WTC11 (cell line): ENCODE results near the gene SPOCK1. TPM values are rescaled to one million over a fixed set of nuclear protein-coding genes. Genes with fewer than 3 reads are reported as not detected.

Experiments used
- ATAC-seq: fragments of 200-7000 bp; cut with Tn5 transposase; 2 replicates; pipeline ENCODE4 v1.10.0; 2021; ENCODE audit warnings: mild to moderate bottlenecking, moderate library complexity
- CTCF ChIA-PET: fragments of 300-600 bp; sonication (Branson Sonifier 250); formaldehyde crosslinking; loops from one replicate; lab custom pipeline; 2021; ENCODE audit warnings: antibody characterized with exemption; lab: Charles Lee
- POLR2A ChIA-PET: fragments of 350-600 bp; sonication (Branson Sonifier 250); formaldehyde crosslinking; loops from one replicate; lab custom pipeline; 2021; ENCODE audit warnings: antibody characterized with exemption; lab: Charles Lee
- DNase-seq: peaks from one replicate; pipeline ENCODE4 v3.0.0; 2021; ENCODE audit warnings: low spot score
- H3K27ac Mint-ChIP-seq: 2 replicates; pipeline ENCODE4 v1.8.0; 2021; ENCODE audit warnings: mixed read lengths
- H3K27me3 Mint-ChIP-seq: 2 replicates; pipeline ENCODE4 v1.8.0; 2021; ENCODE audit warnings: low read depth, mild to moderate bottlenecking, moderate library complexity, mixed read lengths
- H3K36me3 Mint-ChIP-seq: 2 replicates; pipeline ENCODE4 v1.8.0; 2021; ENCODE audit warnings: mixed read lengths
- H3K4me1 Mint-ChIP-seq: 2 replicates; pipeline ENCODE4 v1.8.0; 2022; ENCODE audit warnings: mixed read lengths
- H3K4me3 Mint-ChIP-seq: 2 replicates; pipeline ENCODE4 v1.8.0; 2021; ENCODE audit warnings: mild to moderate bottlenecking, moderate library complexity, mixed read lengths
- H3K9me3 Mint-ChIP-seq: 2 replicates; pipeline ENCODE4 v1.8.0; 2021; ENCODE audit warnings: mixed read lengths
- AFF4 ChIP-seq: sonication (generic); formaldehyde crosslinking; IDR thresholded peaks from 2 replicates; pipeline ENCODE4 v1.8.1; 2023; ENCODE audit warnings: mild to moderate bottlenecking, missing genetic modification reagents, borderline replicate concordance
- ATF1 ChIP-seq: sonication (generic); formaldehyde crosslinking; IDR thresholded peaks from 2 replicates; pipeline ENCODE4 v1.8.1; 2023; ENCODE audit warnings: mild to moderate bottlenecking, moderate library complexity, missing genetic modification reagents
- ATF3 ChIP-seq: sonication (generic); formaldehyde crosslinking; conservative IDR thresholded peaks from 2 replicates; pipeline ENCODE4 v1.8.1; 2022; ENCODE audit warnings: mild to moderate bottlenecking, missing genetic modification reagents
- CTCF ChIP-seq: fragments of 200-600 bp; IDR thresholded peaks from 2 replicates; pipeline ENCODE4 v1.8.0; 2022; ENCODE audit warnings: antibody characterized with exemption
- E2F5 ChIP-seq: sonication (generic); formaldehyde crosslinking; IDR thresholded peaks from 2 replicates; pipeline ENCODE4 v1.8.1; 2022; ENCODE audit warnings: mild to moderate bottlenecking, moderate library complexity, missing genetic modification reagents
- EMX1 ChIP-seq: fragments of 250-450 bp; sonication (Bioruptor Pico); IDR thresholded peaks from 2 replicates; pipeline ENCODE4 v1.8.0; 2021; ENCODE audit warnings: mild to moderate bottlenecking
- IRF1 ChIP-seq: sonication (generic); formaldehyde crosslinking; IDR thresholded peaks from 2 replicates; pipeline ENCODE4 v1.8.0; 2023; ENCODE audit warnings: missing genetic modification reagents
- MAX ChIP-seq: sonication (generic); formaldehyde crosslinking; IDR thresholded peaks from 2 replicates; pipeline ENCODE4 v1.8.0; 2022; ENCODE audit warnings: mild to moderate bottlenecking, missing genetic modification reagents
- NFATC4 ChIP-seq: fragments of 250-450 bp; sonication (Bioruptor Pico); IDR thresholded peaks from 2 replicates; pipeline ENCODE4 v1.9.0; 2021; ENCODE audit warnings: mild to moderate bottlenecking
- NFYB ChIP-seq: sonication (generic); formaldehyde crosslinking; conservative IDR thresholded peaks from 2 replicates; pipeline ENCODE4 v1.8.0; 2022; ENCODE audit warnings: low read depth, missing genetic modification reagents
- NR1H2 ChIP-seq: sonication (generic); formaldehyde crosslinking; IDR thresholded peaks from 2 replicates; pipeline ENCODE4 v1.9.0; 2021; ENCODE audit warnings: mild to moderate bottlenecking, moderate library complexity, missing genetic modification reagents
- NR2C2 ChIP-seq: sonication (generic); formaldehyde crosslinking; IDR thresholded peaks from 2 replicates; pipeline ENCODE4 v1.8.0; 2022; ENCODE audit warnings: mild to moderate bottlenecking, missing genetic modification reagents
- PREB ChIP-seq: sonication (generic); formaldehyde crosslinking; IDR thresholded peaks from 2 replicates; pipeline ENCODE4 v1.8.1; 2022; ENCODE audit warnings: mild to moderate bottlenecking, missing genetic modification reagents, moderate library complexity, borderline replicate concordance
- SMAD3 ChIP-seq: sonication (generic); formaldehyde crosslinking; IDR thresholded peaks from 2 replicates; pipeline ENCODE4 v1.8.0; 2022; ENCODE audit warnings: missing genetic modification reagents, mild to moderate bottlenecking, borderline replicate concordance
- SMAD4 ChIP-seq: sonication (generic); formaldehyde crosslinking; IDR thresholded peaks from 2 replicates; pipeline ENCODE4 v1.8.0; 2022; ENCODE audit warnings: mild to moderate bottlenecking, missing genetic modification reagents
- TEAD1 ChIP-seq: sonication (generic); formaldehyde crosslinking; IDR thresholded peaks from 2 replicates; pipeline ENCODE4 v1.8.0; 2022; ENCODE audit warnings: mild to moderate bottlenecking, missing genetic modification reagents
- ZNF396 ChIP-seq: fragments of 250-450 bp; sonication (Bioruptor Pico); IDR thresholded peaks from 2 replicates; pipeline ENCODE4 v1.8.0; 2021; ENCODE audit warnings: mild to moderate bottlenecking, moderate library complexity, borderline replicate concordance
- ZNF423 ChIP-seq: fragments of 250-450 bp; sonication (Bioruptor Pico); IDR thresholded peaks from 2 replicates; pipeline ENCODE4 v2.1.2; 2022; ENCODE audit warnings: mild to moderate bottlenecking, moderate library complexity
- ZNF532 ChIP-seq: fragments of 250-450 bp; sonication (Bioruptor Pico); IDR thresholded peaks from 2 replicates; pipeline ENCODE4 v1.9.0; 2021; ENCODE audit warnings: mild to moderate bottlenecking, borderline replicate concordance
- total RNA-seq: library from RNA; stranded (reverse); gene quantifications from 3 replicates; pipeline ENCODE4 v1.2.3, GENCODE V29; 2021

Gene SPOCK1
- total RNA-seq, 1 experiment from 2014 or later = 15.2 TPM

GRCh38 chr5:137145721-137146120, 353.4 kb downstream of the SPOCK1 start (continued):
- TF ChIP-seq ZNF396 (CRISPR knock-in tag) = no peak
- TF ChIP-seq ZNF423 (CRISPR knock-in tag) = no peak

GRCh38 chr5:137144656-137145055, 354.5 kb downstream of the SPOCK1 start:
- Mint-ChIP-seq H3K4me3 (no peak overlapping the region), H3K4me1 (peaks cover 30% of the 10 kb centered on the region)
- CTCF ChIA-PET = no interaction called here

More at GRCh38 chr5:137144656-137145055, 354.5 kb downstream of the SPOCK1 start:
- Mint-ChIP-seq H3K9me3 (no peaks in the 10 kb centered on the region), H3K27me3 (no peaks in the 10 kb centered on the region; the same call in 1 of the 2 replicates)
- TF ChIP-seq AFF4 (CRISPR knock-in tag) = no peak
- TF ChIP-seq ZNF532 (CRISPR knock-in tag) = no peak
- TF ChIP-seq E2F5 (CRISPR knock-in tag) = no peak
- no peak for TF ChIP-seq IRF1 (CRISPR knock-in tag)
- no peak for TF ChIP-seq SMAD3
- TF ChIP-seq NFYB = no peak
- TF ChIP-seq ATF1 (CRISPR knock-in tag) = no peak
- TF ChIP-seq CTCF = no peak
- no peak for TF ChIP-seq MAX
- TF ChIP-seq TEAD1 = no peak
- TF ChIP-seq NFATC4 (CRISPR knock-in tag) = no peak
- no peak for TF ChIP-seq SMAD4 (CRISPR knock-in tag)
- TF ChIP-seq NR1H2 (CRISPR knock-in tag) = no peak
- TF ChIP-seq ATF3 = no peak
- TF ChIP-seq NR2C2 (CRISPR knock-in tag) = no peak
- TF ChIP-seq EMX1 (CRISPR knock-in tag) = no peak
- no peak for TF ChIP-seq PREB (CRISPR knock-in tag)
- no peak for TF ChIP-seq ZNF423 (CRISPR knock-in tag)
- TF ChIP-seq, all 79 proteins: peak for 0
- ATAC-seq (no peak), DNase-seq (no peak)
- no peaks in the 10 kb centered on the region for H3K36me3 Mint-ChIP-seq
- POLR2A ChIA-PET = no interaction called here
- H3K27ac Mint-ChIP-seq = no peak overlapping the region
